GM18526 (cell line): Measurements from ENCODE around the gene TECPR1.

ENCODE experiments used
- POLR2A ChIP-seq: IDR thresholded peaks from 3 replicates; pipeline ENCODE4 v1.6.1; 2011; ENCODE audit not compliant: insufficient read length; ENCODE audit errors: extremely low read depth

The TECPR1 gene

GRCh38 chr7:98203261-98203963 is 48.6 kb downstream of the TECPR1 start:
- TF ChIP-seq POLR2A = no peak

GRCh38 chr7:98202367-98203195 is 49.5 kb downstream of the TECPR1 start:
- TF ChIP-seq POLR2A = no peak

GRCh38 chr7:98200364-98200763 is 51.7 kb downstream of the TECPR1 start:
- TF ChIP-seq POLR2A = no peak

- TF ChIP-seq POLR2A = no peak
Measured at GRCh38 chr7:98199131-98199530, 52.9 kb downstream of the TECPR1 start.

- TF ChIP-seq POLR2A = no peak
Measured at GRCh38 chr7:98196706-98197605, 55.1 kb downstream of the TECPR1 start.

GRCh38 chr7:98194672-98195457 is 57.2 kb downstream of the TECPR1 start:
- no peak for TF ChIP-seq POLR2A

- no peak for TF ChIP-seq POLR2A
Measured at GRCh38 chr7:98194186-98194585, 57.8 kb downstream of the TECPR1 start.

GRCh38 chr7:98193474-98194180 is 58.4 kb downstream of the TECPR1 start:
- TF ChIP-seq POLR2A = no peak

GRCh38 chr7:98192781-98193457 is 59.1 kb downstream of the TECPR1 start:
- TF ChIP-seq POLR2A = no peak

GRCh38 chr7:98191668-98192431 is 60.2 kb downstream of the TECPR1 start:
- TF ChIP-seq POLR2A = no peak

- no peak for TF ChIP-seq POLR2A
Measured at GRCh38 chr7:98189559-98189958, 62.5 kb downstream of the TECPR1 start.

GRCh38 chr7:98187138-98187502 is 64.9 kb downstream of the TECPR1 start:
- no peak for TF ChIP-seq POLR2A
